ENCODE results near the gene FFAR4.

The FFAR4 gene

GRCh38 chr10:93573051-93573909 is 6.8 kb downstream of the FFAR4 start:
- no peak for ATAC-seq

- ATAC-seq = no peak
These were observed 7.5 kb downstream of the FFAR4 start for GRCh38 chr10:93573924-93574323.

- ATAC-seq = no peak
These were observed 10.4 kb downstream of the FFAR4 start for GRCh38 chr10:93576888-93577287.

- ATAC-seq = no peak
These were observed 11.1 kb downstream of the FFAR4 start for GRCh38 chr10:93577565-93577964.

- ATAC-seq = no peak
These were observed 12.6 kb downstream of the FFAR4 start for GRCh38 chr10:93579089-93579488.

- no peak for ATAC-seq
These were observed 13.7 kb downstream of the FFAR4 start for GRCh38 chr10:93579985-93580711.

- no peak for ATAC-seq
These were observed 14.4 kb downstream of the FFAR4 start for GRCh38 chr10:93580828-93581227.

- no peak for ATAC-seq
These were observed 18.0 kb downstream of the FFAR4 start for GRCh38 chr10:93584445-93584844.

- no peak for ATAC-seq
These were observed 23.4 kb downstream of the FFAR4 start for GRCh38 chr10:93589648-93590562.

- ATAC-seq = no peak
These were observed 24.2 kb downstream of the FFAR4 start for GRCh38 chr10:93590638-93591037.

GRCh38 chr10:93591065-93591808 is 24.8 kb downstream of the FFAR4 start:
- ATAC-seq = no peak

GRCh38 chr10:93593254-93593653 is 26.8 kb downstream of the FFAR4 start:
- no peak for ATAC-seq

GRCh38 chr10:93593749-93594148 is 27.3 kb downstream of the FFAR4 start:
- ATAC-seq = no peak

- ATAC-seq = no peak
These were observed 28.1 kb downstream of the FFAR4 start for GRCh38 chr10:93594518-93594917.

- peak in 1 of 2 donors; percentile 28 for ATAC-seq
These were observed 29.1 kb downstream of the FFAR4 start for GRCh38 chr10:93595378-93596161.

GRCh38 chr10:93596539-93596938 is 30.1 kb downstream of the FFAR4 start:
- ATAC-seq = no peak

- no peak for ATAC-seq
These were observed 30.7 kb downstream of the FFAR4 start for GRCh38 chr10:93597075-93597599.

- ATAC-seq = no peak
These were observed 31.7 kb downstream of the FFAR4 start for GRCh38 chr10:93598157-93598556.

GRCh38 chr10:93599335-93599734 is 32.9 kb downstream of the FFAR4 start:
- no peak for ATAC-seq

GRCh38 chr10:93599778-93600177 is 33.3 kb downstream of the FFAR4 start:
- ATAC-seq = no peak
